ENCODE measurements around the gene OR5H14.
"Not testable (repeated sequence)": the region's sequence is repeated elsewhere in the genome, so short reads cannot be mapped to it uniquely, and the experiment has no call there.

The OR5H14 gene

DNA sequence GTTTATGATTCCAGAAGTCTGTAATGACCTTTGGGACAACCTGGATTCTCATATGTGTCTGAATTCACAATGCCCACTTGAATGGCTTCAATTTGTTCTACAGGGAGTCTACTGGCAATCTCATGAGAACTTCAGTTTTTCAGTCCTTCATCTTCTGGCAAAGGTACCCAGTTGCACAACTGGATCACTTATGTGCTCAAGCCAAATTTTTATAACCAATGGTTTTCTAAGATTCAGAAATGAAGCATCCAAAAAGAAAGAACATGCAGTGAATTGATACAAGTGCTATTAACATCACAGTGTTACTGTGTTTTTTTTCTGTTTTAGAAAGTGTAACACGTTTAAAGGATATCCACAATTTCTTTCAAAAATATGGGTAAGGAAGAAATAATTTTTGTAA lies at the start of gene OR5H14:
OR5H14 (plus strand) TSS at position 301 of the 400 bp plus-strand sequence. CDS start 1,907 bp downstream, outside the sequence.
- no peak for DNase-seq

DNA sequence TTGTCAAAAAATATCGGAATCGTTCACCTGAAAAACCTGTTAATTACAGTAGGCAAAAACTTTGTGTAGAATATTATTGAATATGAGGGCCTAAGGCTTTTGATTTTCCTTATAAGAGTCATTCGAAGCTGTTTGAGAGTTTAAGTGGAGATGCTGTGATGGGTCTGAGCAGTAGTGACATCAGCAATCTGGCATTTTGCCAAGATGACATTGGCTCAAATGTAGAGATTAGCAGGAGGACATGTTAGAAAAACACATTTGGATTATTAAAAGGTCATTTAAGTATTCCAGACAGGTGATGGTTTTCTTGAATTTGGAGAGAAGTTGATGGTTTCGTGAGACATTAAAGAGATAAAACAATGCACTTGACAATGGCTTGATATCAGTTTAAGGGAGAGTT lies 47.4 kb upstream of the OR5H14 start:
- DNase-seq: peak in 1 of 3 experiments; percentile 17

- no peak for DNase-seq
Observed at GRCh38 chr3:98108162-98108561, 39.1 kb upstream of the OR5H14 start.

GRCh38 chr3:98109807-98110549 lies 37.3 kb upstream of the OR5H14 start:
- no peak for DNase-seq

DNA sequence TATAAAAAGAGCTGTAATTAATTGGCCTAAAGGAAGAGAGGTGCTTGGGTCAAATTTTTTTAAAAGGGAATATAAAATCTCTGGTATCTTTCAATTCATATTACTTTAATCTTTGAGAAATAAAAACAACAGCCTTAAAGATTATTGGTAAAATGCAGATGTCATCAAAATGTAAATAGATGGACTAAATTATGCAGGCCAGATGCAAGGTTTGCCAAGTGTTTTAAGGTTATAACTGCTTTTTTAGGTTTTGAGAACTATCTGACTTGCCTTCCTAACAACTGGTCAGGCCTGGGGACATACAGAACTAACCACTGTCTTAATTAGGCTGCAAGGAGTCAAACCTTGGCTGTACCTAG lies 36.8 kb upstream of the OR5H14 start:
- no peak for DNase-seq

DNA sequence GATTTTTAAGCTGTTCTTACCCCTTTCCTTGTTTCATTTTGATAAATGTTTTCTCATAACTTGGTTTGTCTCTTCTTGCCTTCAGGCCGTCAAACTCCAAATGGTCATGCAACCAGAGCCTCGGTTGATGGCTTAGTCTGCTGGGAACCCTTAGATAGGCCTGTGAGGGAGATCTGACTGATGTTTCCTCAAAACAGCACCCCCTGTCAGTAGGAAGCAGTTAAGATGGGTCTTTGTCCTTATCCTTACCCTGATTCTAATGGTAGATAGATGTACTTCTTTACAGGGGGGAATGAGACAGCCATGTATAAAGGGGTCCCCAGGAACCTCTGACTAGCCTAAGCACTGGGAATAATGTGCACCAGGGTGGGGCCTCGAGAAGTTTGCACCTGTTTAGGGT lies 33.0 kb upstream of the OR5H14 start:
- no peak for DNase-seq

DNA sequence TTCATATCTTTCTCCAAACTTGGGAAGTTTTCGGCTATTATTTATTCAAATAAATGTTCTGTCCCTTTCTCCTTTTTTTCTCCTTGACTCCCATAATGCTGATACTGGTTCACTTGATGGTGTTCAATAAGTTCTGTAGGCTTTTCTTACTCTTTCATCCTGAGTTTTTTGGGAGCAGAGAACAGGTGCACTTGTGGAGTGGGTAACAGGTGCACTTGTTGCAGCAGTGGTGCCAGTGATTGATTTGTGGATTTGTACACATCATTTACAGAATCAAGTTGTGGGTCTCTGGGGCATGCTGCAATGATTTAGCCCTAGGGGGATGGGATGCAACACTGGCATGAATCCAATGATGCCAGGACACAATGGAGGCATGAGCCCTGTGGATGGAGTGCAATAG lies 31.6 kb upstream of the OR5H14 start:
- DNase-seq: no peak

- no peak for DNase-seq
Observed at GRCh38 chr3:98130421-98130820, 16.9 kb upstream of the OR5H14 start, which contains the start of gene OR5H1. Gene OR5H1 (plus strand): TSS chr3:98130721. CDS start chr3:98132698, 1,977 bp downstream.

GRCh38 chr3:98136631-98137030 lies 10.6 kb upstream of the OR5H14 start:
- peak in 1 of 3 experiments; percentile 21 for DNase-seq

GRCh38 chr3:98137826-98138557 lies 9.3 kb upstream of the OR5H14 start:
- not testable (repeated sequence) for DNase-seq

DNA sequence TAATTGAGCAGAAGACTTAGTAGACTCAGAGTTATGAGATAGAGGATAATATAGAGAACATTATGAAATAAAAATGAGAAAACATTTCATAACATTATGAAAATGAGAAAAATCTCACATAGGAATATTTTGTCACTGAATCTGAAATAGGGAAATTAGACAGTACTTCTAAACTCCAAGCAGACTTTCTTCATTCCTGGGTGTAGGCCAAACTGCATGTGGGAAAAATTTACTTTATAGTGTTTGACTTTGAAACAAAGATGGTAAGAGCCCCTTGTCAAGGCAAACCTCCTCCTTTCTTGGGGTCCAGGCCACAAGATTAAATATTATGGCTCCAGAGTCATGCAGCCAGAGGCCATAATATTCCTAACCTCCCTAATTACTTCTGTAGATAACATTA lies 6.7 kb upstream of the OR5H14 start:
- DNase-seq: no peak

DNA sequence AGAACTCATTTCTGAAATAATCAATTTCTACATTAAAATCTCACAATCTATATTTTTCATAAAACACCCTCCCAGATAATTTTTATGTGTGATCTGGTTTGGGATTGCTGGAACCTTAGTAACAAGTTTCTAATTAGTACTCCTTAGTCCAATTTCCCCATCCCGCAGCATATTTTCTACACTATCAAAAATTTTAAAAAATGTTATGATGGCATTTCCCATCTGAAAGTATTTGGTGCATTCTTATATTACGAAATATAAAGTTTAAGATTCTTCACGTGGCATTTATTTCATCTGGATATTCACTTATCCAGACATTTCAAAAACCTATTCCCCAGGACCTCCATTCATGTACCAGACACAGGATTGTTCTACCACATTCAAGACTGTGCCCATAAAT lies 1.5 kb downstream of the OR5H14 start:
- DNase-seq: no peak

DNA sequence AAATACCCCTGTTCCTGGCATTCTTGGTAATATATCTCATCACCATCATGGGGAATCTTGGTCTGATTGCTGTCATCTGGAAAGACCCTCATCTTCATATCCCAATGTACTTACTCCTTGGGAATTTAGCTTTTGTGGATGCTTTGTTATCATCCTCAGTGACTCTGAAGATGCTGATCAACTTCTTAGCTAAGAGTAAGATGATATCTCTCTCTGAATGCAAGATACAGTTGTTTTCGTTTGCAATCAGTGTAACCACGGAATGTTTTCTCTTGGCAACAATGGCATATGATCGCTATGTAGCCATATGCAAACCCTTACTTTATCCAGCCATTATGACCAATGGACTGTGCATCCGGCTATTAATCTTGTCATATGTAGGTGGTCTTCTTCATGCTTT lies 2.2 kb downstream of the OR5H14 start:
- not testable (repeated sequence) for DNase-seq

DNA sequence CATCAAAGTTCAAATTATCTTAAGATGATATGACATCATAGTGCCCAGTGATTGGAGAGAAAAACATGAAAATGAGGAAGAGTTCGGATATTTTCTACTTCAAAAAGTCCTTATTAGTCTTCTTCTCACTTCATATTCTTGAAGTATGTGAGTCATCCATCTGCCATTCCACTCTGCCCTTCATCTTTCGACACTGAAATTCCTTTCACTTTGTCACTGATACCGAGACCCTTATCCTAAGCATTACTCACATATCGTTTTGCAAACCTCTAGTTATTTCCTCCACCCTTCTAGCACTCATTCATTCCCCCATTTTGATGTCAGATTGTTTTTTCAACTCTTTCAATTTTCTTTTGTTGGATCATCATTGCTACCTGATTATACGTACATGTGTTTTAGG lies 4.0 kb downstream of the OR5H14 start:
- no peak for DNase-seq

- no peak for DNase-seq
Observed at GRCh38 chr3:98166396-98166795, 19.1 kb downstream of the OR5H14 start, which contains the start of gene OR5H15. Gene OR5H15 (plus strand): TSS chr3:98166696. CDS start chr3:98168700, 2,004 bp downstream.

- no peak for DNase-seq
Observed at GRCh38 chr3:98171071-98171470, 23.8 kb downstream of the OR5H14 start.

DNA sequence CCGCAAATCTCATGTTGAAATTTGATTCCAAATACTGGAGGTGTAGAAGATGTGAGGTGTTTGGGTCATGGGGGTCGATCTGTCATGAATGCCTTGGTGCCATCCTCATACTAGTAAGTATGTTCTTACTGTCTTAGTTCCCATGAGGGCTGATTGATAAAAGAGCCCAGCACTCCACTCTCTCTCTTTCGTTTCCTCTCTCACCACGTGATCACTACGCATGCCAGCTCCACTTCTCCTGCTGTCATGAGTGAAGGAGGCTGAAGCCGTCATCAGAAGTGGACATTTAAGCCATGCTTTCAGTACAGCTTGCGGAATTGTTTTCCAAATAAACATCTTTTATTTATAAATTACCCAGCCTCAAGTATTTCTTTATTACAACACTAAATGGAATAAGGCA lies 25.3 kb downstream of the OR5H14 start:
- peak in 2 of 3 experiments; percentile 9 to 19 for DNase-seq

GRCh38 chr3:98180319-98180890 lies 33.1 kb downstream of the OR5H14 start:
- no peak for DNase-seq

DNA sequence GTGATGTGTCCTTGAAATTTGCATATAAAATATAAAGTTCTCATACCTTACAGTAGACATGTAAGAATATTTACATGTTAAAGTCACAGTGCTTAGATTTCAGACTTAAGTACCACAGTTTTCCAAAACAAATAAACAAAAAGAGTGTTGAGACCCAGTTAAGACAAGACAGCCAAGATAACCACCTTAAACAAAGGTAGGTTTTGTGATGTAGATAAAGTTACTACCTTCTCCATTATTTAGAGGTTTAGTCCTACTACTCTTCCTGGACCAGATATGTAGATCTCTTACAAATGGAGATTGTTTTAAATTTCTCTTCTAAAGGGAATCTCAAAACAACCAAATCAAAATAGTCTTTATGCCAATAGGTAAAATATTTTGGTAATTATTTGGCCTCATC lies 34.9 kb downstream of the OR5H14 start:
- no peak for DNase-seq

DNA sequence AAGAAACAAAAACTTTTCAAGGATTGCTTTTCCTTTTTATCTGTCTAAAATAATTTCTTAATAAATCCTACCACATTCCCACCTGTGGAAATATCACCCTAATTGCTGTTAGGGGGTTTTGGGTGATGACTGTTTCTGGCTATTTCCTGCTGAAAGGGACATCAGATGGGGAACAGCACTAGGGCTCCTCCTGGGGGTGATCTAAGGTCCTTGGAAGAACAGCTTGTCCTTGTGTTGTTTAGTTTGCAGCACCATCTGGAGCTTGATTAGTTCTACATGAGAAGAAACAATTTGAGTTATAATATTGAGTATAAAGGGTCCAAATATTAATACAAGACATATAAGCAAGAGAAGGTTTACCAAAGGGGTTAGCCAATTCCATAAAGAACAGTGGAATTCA lies 37.9 kb downstream of the OR5H14 start:
- DNase-seq: peak in 1 of 3 experiments; percentile 12

- no peak for DNase-seq
Observed at GRCh38 chr3:98188545-98188944, 41.3 kb downstream of the OR5H14 start.

- not testable (repeated sequence) for DNase-seq
Observed at GRCh38 chr3:98190911-98191310, 43.6 kb downstream of the OR5H14 start.

- not testable (repeated sequence) for DNase-seq
Observed at GRCh38 chr3:98196293-98196692, 49.0 kb downstream of the OR5H14 start.

DNA sequence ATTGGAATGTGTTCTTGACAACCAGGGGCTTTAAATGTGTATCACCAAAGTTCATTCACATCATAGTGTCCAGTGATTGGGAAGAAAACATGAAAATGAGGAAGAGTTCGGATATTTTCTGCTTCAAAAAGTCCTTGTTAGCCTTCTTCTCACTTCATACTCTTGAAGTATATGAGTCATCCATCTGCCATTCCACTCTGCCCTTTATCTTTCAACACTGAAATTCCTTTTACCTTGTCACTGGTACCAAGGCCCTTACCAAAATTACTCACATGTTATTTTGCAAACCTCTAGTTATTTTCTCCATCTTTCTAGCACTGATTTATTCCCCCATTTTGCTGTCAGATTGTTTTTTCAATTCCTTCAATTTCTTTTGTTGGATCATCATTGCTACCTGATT lies 51.7 kb downstream of the OR5H14 start:
- no peak for DNase-seq
